Neural cell (in vitro differentiated cells): Measurements from ENCODE around the gene TUBB4B. TPM values are rescaled to one million over a fixed set of nuclear protein-coding genes. Genes with fewer than 3 reads are reported as not detected.

ENCODE experiments used
- H2AFZ ChIP-seq: fragments of 200-600, 300-800 bp; sonication (generic), shearing (Covaris generic); 2 replicates; pipeline ENCODE4 v1.6.0; 2014; ENCODE audit warnings: low read depth, mild to moderate bottlenecking, antibody characterized with exemption, low read length, moderate library complexity
- H3F3A ChIP-seq: fragments of 200-600 bp; shearing (Covaris generic); 2 replicates; pipeline ENCODE4 v1.6.1; 2016; ENCODE audit warnings: mild to moderate bottlenecking, moderate library complexity, mixed read lengths, antibody characterized with exemption, low read length; ENCODE audit not compliant: insufficient read depth, poor library complexity, severe bottlenecking
- H3K27ac ChIP-seq: fragments of 200-600, 300-800 bp; sonication (generic), shearing (Covaris generic); 2 replicates; pipeline ENCODE4 v1.5.1; 2014; ENCODE audit warnings: mild to moderate bottlenecking, low read length, moderate library complexity
- H3K27me3 ChIP-seq: fragments of 300-800, 200-600 bp; sonication (generic), shearing (Covaris generic); 2 replicates; pipeline ENCODE4 v1.6.0; 2014; ENCODE audit warnings: mild to moderate bottlenecking, low read depth, low read length, moderate library complexity; ENCODE audit not compliant: insufficient read depth
- H3K36me3 ChIP-seq: fragments of 300-800, 200-600 bp; sonication (generic), shearing (Covaris generic); 2 replicates; pipeline ENCODE4 v1.5.1; 2014; ENCODE audit warnings: mild to moderate bottlenecking, antibody characterized with exemption, low read length, moderate library complexity; ENCODE audit not compliant: insufficient read depth
- H3K4me2 ChIP-seq: fragments of 300-800, 200-600 bp; sonication (generic), shearing (Covaris generic); 2 replicates; pipeline ENCODE4 v1.6.0; 2014; ENCODE audit warnings: mild to moderate bottlenecking, low read length
- H3K4me3 ChIP-seq: fragments of 300-800, 200-600 bp; sonication (generic), shearing (Covaris generic); 2 replicates; pipeline ENCODE4 v1.5.1; 2014; ENCODE audit warnings: mild to moderate bottlenecking, low read length, moderate library complexity
- H3K79me2 ChIP-seq: fragments of 200-600 bp; shearing (Covaris generic); replicated peaks from 2 replicates; pipeline ENCODE4 v1.6.0; 2014; ENCODE audit warnings: mild to moderate bottlenecking, low read length, moderate library complexity; ENCODE audit not compliant: insufficient read depth
- H3K9ac ChIP-seq: fragments of 300-800, 200-600 bp; sonication (generic), shearing (Covaris generic); 2 replicates; pipeline ENCODE4 v1.6.1; 2016; ENCODE audit warnings: mild to moderate bottlenecking, low read length, mixed read lengths
- H3K9me2 ChIP-seq: fragments of 200-600 bp; shearing (Covaris generic); 2 replicates; pipeline ENCODE4 v1.6.1; 2016; ENCODE audit warnings: mild to moderate bottlenecking, low read length, mixed read lengths; ENCODE audit not compliant: insufficient read depth
- H3K9me3 ChIP-seq: fragments of 200-600, 300-800 bp; sonication (generic), shearing (Covaris generic); 2 replicates; pipeline ENCODE4 v1.6.1; 2016; ENCODE audit warnings: mild to moderate bottlenecking, mixed run types, low read length, moderate library complexity, mixed read lengths
- H4K20me1 ChIP-seq: fragments of 200-600 bp; shearing (Covaris generic); 2 replicates; pipeline ENCODE4 v1.6.1; 2016; ENCODE audit warnings: mild to moderate bottlenecking, mixed run types; ENCODE audit not compliant: insufficient read depth
- CTCF ChIP-seq: fragments of 450-650 bp; IDR thresholded peaks from 2 replicates; pipeline ENCODE4 v1.5.1; 2014; ENCODE audit warnings: antibody characterized with exemption, mild to moderate bottlenecking, moderate library complexity; ENCODE audit not compliant: poor library complexity, severe bottlenecking
- EP300 ChIP-seq: fragments of 450-650 bp; conservative IDR thresholded peaks from 2 replicates; pipeline ENCODE4 v1.6.1; 2014; ENCODE audit warnings: antibody characterized with exemption, mild to moderate bottlenecking, moderate library complexity; ENCODE audit not compliant: poor library complexity, severe bottlenecking
- EZH2 ChIP-seq: fragments of 200-600, 300-800 bp; shearing (Covaris generic), sonication (generic); IDR thresholded peaks from 2 replicates; pipeline ENCODE4 v1.6.1; 2014; ENCODE audit warnings: antibody characterized with exemption, low read length, borderline replicate concordance, mild to moderate bottlenecking; ENCODE audit not compliant: insufficient read depth, poor library complexity, severe bottlenecking
- MXI1 ChIP-seq: fragments of 450-650 bp; conservative IDR thresholded peaks from 2 replicates; pipeline ENCODE4 v1.6.1; 2014; ENCODE audit warnings: antibody characterized with exemption, mild to moderate bottlenecking; ENCODE audit not compliant: poor library complexity, severe bottlenecking
- POLR2AphosphoS5 ChIP-seq: IDR thresholded peaks from 2 replicates; pipeline ENCODE4 v1.6.1; 2012
- RAD21 ChIP-seq: fragments of 450-650 bp; conservative IDR thresholded peaks from 2 replicates; pipeline ENCODE4 v1.6.1; 2014; ENCODE audit warnings: antibody characterized with exemption, mild to moderate bottlenecking, moderate library complexity
- SMC3 ChIP-seq: fragments of 450-650 bp; conservative IDR thresholded peaks from 2 replicates; pipeline ENCODE4 v1.6.1; 2014; ENCODE audit warnings: antibody characterized with exemption, mild to moderate bottlenecking, moderate library complexity; ENCODE audit not compliant: poor library complexity
- TAF1 ChIP-seq: IDR thresholded peaks from 2 replicates; pipeline ENCODE4 v1.6.1; 2012; ENCODE audit warnings: low read depth
- polyA plus RNA-seq: library from polyadenylated mRNA; depleted of rRNA; stranded (reverse); fragments of >200 nt; gene quantifications from 2 replicates; pipeline ENCODE4 v1.2.3, GENCODE V29; 2014
- TF ChIP-seq, protein P1 (sequence below): IDR thresholded peaks from 2 replicates; pipeline ENCODE4 v1.6.1; 2012; ENCODE audit warnings: borderline replicate concordance

Gene TUBB4B
- polyA plus RNA-seq, 1 donor from 2014 or later, result 60.3 TPM

GRCh38 chr9:137198902-137199283, 42.2 kb upstream of the TUBB4B start:
- Histone ChIP-seq H3K4me3 (peak overlapping the region; percentile 65), H4K20me1 (no peaks in the 10 kb centered on the region), H3F3A (no peaks in the 10 kb centered on the region), H3K27me3 (no peaks in the 10 kb centered on the region), H3K79me2 (peaks cover 4% of the 10 kb centered on the region), H3K36me3 (no peaks in the 10 kb centered on the region), H3K9me2 (no peaks in the 10 kb centered on the region), H2AFZ (no peak overlapping the region), H3K4me2 (no peak overlapping the region), H3K27ac (no peak overlapping the region), H3K9ac (peak overlapping the region; percentile 54), H3K9me3 (no peaks in the 10 kb centered on the region)
- TF ChIP-seq MXI1, result no peak
- no peak for TF ChIP-seq EZH2
- TF ChIP-seq, protein P1, sequence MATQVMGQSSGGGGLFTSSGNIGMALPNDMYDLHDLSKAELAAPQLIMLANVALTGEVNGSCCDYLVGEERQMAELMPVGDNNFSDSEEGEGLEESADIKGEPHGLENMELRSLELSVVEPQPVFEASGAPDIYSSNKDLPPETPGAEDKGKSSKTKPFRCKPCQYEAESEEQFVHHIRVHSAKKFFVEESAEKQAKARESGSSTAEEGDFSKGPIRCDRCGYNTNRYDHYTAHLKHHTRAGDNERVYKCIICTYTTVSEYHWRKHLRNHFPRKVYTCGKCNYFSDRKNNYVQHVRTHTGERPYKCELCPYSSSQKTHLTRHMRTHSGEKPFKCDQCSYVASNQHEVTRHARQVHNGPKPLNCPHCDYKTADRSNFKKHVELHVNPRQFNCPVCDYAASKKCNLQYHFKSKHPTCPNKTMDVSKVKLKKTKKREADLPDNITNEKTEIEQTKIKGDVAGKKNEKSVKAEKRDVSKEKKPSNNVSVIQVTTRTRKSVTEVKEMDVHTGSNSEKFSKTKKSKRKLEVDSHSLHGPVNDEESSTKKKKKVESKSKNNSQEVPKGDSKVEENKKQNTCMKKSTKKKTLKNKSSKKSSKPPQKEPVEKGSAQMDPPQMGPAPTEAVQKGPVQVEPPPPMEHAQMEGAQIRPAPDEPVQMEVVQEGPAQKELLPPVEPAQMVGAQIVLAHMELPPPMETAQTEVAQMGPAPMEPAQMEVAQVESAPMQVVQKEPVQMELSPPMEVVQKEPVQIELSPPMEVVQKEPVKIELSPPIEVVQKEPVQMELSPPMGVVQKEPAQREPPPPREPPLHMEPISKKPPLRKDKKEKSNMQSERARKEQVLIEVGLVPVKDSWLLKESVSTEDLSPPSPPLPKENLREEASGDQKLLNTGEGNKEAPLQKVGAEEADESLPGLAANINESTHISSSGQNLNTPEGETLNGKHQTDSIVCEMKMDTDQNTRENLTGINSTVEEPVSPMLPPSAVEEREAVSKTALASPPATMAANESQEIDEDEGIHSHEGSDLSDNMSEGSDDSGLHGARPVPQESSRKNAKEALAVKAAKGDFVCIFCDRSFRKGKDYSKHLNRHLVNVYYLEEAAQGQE, result no peak
- TF ChIP-seq CTCF, result no peak
- TF ChIP-seq SMC3, result no peak
- TF ChIP-seq RAD21, result no peak
- no peak for TF ChIP-seq EP300
- no peak for TF ChIP-seq TAF1
- TF ChIP-seq POLR2AphosphoS5, result no peak

DNA sequence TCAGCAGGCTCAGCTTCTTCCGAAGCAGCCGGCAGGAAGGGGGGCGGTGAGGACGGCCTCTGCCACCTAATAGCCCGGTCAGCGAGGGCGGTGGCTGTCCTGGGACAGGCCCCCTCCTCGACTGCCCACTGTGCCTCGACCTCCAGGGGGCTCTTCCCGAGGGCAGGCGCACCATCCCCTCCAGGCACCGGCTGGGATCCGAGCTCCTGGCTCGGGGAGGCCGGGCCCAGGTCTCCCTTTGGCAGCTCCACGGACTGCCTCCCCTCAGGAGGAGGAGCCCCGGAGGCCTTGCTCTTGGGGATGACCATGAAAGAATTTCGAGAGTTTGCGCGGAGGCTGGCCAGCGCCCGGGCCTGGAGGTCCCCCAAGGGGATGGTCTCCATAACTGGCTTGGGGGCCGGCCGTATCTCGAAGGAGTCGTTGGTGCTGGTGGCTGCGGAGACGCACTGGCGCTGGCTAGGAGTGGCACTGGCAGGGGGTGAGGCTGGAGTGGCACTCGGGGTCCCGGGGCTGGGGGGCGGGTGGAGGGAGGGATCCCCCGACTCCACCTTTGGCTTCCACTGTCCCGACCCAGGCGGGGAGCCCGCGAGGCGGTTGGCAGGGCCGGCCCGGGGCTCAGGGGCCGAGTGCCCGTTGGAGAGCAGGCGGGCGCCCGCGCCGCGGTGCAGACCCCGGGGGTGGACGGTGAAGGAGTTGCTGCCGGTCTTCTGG, 41.5 kb upstream of the TUBB4B start:
- Histone ChIP-seq H3K9ac (peak overlapping the region; percentile 54), H4K20me1 (no peaks in the 10 kb centered on the region), H2AFZ (no peak overlapping the region)

More for the DNA sequence above, 41.5 kb upstream of the TUBB4B start:
- H3K27ac ChIP-seq, result no peak overlapping the region
- H3K9me2 ChIP-seq, result no peaks in the 10 kb centered on the region
- no peak overlapping the region for H3K4me2 ChIP-seq
- no peaks in the 10 kb centered on the region for H3K9me3 ChIP-seq
- peak overlapping the region; percentile 65 for H3K4me3 ChIP-seq
- H3K27me3 ChIP-seq, result no peaks in the 10 kb centered on the region
- no peaks in the 10 kb centered on the region for H3F3A ChIP-seq
- TF ChIP-seq POLR2AphosphoS5 (no peak), CTCF (no peak), RAD21 (no peak), EZH2 (no peak), TAF1 (no peak), EP300 (no peak), SMC3 (no peak), MXI1 (no peak)
- TF ChIP-seq, protein P1, result no peak
- no peaks in the 10 kb centered on the region for H3K36me3 ChIP-seq
- H3K79me2 ChIP-seq, result peaks cover 11% of the 10 kb centered on the region
